GM12801 (cell line): ENCODE measurements around the gene CARD9.

Experiments
- CTCF ChIP-seq: IDR thresholded peaks from one replicate; pipeline ENCODE4 v1.5.1; 2011; ENCODE audit warnings: control low read depth; ENCODE audit not compliant: insufficient read length; ENCODE audit errors: extremely low read depth

Gene CARD9

DNA sequence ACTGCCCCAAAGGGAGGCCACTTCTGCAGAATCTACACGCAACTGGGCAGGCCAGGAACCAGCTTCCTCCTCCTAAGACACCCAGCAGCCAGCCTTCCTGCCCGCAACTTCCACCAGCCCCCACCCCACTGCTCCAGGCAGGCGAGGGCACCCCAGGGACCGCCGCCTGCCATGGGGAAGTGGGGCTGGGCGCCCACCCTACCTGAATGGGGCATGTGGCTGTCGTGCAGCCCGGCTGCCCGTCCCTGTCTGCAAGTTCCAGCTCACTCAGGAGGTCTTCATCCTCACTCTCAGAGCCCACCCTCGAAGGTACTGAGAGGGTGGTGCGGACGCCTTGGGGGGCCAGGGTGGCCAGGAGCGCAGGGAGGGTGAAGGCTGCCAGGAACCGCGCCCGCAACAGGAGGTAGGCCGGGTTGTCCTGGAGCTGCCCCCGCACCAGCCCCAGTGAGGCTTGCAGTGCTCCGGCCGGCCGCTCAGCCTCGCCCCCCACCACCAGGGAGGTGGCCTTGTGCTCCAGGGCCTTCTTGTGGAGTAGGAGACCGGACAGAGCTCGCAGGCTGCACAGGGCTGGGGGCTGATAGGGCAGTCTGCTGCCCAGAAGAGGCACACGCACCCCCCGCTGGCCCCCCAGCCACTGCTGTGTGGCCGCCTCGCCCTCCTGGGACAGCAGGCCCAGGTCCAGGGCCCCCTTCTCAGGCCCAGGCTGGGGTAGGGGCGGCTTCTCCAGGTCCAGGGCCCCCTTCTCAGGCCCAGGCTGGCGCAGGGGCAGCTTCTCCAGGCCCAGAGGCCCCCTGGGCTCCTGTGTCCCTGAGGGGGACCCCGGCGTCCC is 4.1 kb upstream of the CARD9 start:
- TF ChIP-seq CTCF: no peak

DNA sequence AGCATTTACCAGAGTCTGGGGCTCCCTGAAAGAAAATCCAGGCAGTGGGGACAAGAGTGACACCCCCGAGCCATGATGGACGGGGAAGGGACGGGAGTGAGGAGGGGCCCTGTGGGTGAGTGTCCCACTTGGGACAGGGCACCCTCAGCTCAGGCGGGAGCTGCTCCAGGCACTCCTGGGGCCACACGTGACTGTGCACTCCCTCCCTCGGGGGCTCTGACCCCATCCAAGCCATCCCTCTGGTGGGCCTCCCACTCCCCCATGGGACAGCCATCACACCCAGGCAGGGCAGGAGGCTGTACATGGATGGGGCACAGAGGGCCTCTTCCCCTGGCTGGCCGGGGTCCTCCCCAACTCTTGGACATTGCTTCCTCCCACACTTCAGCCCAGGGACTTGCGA is 3.0 kb upstream of the CARD9 start:
- no peak for TF ChIP-seq CTCF

- no peak for TF ChIP-seq CTCF
These were observed 1.6 kb upstream of the CARD9 start for GRCh38 chr9:136375096-136375495.

GRCh38 chr9:136374183-136374575 is 710 bp upstream of the CARD9 start:
- TF ChIP-seq CTCF: no peak

DNA sequence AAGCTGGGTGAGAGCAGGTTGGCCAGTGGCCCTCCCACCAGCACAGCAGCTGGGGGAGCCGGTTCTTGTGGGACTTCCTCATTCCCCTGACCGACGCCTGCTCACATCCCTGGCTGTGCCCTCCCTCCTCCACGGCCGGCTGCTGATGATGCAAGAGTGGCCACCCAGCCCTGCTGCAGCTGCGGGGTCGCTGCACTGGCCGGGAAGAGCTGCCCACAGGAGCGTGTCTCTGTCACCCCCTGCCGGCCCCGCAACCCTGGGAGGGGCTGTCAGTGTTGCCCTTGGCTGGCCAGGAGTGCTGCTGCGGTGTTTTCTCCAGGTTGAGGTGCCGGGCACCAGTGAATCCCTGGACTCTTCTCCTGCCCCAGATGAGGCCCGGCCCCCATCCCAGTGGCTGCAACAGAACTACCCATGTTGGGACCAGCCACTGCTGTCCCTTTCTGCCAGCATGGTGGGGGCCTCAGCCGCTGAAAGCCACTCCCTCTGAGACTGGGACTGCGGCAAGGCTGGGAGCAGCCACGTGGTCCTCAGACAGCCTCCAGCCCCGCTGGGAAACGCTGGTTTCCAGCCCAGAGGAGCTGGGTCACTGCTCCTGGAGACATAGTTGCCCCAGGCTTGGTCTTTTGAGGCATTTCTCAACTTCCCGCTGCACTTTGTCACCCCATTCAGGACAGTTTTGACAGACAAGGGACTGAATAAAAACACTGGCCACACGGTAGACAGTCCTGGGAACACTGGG is 739 bp downstream of the CARD9 start:
- no peak for TF ChIP-seq CTCF

- no peak for TF ChIP-seq CTCF
These were observed 1.5 kb downstream of the CARD9 start for GRCh38 chr9:136372006-136372405.

- no peak for TF ChIP-seq CTCF
These were observed 2.0 kb downstream of the CARD9 start for GRCh38 chr9:136371533-136371880.
